HL-60/S4 (cell line): ENCODE results near the gene COX5A.

Source experiments
- in situ Hi-C: fragments of 300-500 bp; cut with MboI; formaldehyde crosslinking; loops from 2 replicates; pipeline ENCODE4 v1.14.3; 2022; ENCODE audit warnings: low sequenced_read_pairs

Gene COX5A

DNA sequence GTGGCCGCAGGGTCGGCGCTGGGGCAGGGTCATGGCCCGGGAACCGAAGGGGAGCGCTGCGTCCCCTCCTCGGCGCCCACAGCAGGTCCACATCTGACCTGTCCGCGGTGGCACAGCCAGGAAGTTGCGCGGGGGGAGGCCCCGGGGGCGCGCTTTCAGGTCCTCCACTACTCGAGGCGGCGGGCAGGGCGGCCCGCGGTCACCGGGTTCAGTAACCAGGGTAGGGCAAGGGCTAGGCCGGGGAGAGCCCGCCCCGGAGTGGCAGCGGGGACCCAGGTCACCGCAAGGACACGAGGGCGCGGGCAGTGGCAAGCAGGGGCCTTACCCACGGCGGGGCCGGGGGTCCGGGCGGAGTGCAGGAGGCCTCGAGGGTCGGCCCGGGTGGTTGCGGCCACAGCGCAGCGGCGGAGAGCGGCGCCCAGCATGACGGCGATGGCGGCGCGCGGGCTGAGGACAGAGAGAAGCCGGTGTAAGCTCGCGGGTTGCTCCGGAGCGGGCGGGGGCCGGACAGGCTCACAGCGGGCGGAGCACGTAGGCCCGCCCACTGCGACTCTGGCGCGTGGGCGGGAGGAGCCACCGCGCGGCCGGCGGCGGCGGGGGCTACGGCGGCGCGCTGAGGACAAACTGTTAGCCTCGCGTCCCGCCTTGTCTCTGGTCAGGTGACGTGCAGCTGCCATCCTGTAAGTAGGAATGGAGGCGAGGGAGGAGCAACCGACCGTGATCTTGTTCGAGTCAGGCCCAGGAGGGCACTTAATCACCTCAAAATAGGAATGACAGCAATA is at the start of gene COX5A:
TSS of gene COX5A (minus strand) at position 484 of the 782 bp plus-strand sequence. CDS start at position 425, 59 bp downstream.
- in situ Hi-C loops, result no loop called here

DNA sequence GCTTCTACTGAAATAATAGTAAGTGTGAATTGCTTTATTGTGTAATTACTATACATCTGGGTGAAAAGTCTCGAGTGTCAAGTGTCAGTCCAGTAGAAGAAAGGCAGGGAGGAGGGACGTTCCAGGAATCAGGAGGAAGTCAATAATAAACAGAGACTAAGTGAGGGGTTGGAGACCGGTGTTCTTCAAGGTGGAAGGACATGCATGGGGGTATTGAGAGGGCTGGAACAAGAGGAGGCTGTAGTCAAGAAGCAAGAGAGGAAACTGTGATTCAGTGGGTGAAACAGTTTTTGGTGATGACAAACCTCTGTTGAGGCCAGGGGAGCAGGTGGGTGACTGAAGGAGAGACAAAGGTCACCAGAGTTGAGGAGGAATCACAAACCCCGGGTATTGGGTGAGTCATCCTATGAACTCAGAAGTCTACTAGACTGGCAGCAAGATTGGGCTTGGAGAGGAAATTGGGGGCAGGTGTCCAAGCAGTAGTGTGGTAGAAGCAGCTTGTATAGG is 45.9 kb upstream of the COX5A start:
- in situ Hi-C loops, result no loop called here

DNA sequence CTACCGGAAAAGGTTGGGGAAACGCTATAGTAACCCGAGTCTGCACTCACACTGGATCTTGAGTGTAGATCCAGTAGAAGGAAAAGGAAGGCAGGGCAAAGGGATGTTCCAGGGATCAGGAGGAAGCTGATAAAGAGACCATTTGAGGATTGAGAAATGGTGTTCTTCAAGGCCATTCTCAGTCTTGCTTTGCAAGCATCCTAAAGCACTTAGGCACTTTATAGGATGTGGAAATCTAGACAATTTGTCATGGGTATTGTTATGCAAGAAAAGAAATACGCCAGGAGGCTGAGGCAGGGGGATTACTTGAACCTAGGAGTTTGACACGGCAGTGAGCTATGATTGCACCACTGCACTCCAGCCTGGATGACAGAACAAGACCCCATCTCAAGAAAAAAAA is 44.3 kb upstream of the COX5A start:
- in situ Hi-C loops, result no loop called here

DNA sequence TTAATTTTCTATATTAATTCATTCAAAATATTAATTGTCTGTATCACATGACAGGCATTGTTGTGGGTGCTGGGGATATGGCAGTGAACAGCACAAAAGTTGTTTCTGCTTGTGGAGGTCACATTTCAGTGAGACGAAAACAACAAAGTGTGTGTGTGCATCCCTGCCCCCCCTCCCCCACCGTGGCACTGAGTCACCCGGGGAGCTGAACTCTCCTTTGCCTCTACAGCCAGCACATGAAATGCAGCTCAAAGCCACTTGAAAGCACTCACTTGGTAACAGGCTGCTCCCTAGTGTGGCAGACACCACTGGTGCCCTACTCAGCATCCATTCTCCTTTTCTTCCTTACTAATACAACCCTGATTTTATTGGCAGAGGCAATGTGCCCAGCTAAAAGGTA is 40.6 kb upstream of the COX5A start:
- in situ Hi-C loops, result no loop called here

DNA sequence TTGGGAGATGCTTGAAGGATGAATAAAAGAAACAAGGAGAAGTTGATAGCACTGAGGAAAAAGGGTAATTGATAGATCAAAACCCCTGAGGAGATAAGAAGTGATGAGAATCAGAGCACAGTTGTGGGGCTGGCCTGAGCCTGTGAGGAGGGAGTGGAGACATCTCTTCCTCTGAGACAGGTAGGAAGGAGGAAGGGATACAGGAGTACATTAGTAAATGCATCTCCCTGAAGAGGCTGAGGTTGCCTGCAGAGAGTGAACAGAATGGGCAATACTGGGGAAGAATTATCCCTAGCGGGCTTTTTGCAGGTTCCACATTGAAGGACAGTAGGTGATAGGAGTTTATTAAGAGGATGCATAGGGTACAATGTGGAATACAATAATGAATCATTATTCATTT is 40.2 kb upstream of the COX5A start:
- in situ Hi-C loops, result no loop called here

DNA sequence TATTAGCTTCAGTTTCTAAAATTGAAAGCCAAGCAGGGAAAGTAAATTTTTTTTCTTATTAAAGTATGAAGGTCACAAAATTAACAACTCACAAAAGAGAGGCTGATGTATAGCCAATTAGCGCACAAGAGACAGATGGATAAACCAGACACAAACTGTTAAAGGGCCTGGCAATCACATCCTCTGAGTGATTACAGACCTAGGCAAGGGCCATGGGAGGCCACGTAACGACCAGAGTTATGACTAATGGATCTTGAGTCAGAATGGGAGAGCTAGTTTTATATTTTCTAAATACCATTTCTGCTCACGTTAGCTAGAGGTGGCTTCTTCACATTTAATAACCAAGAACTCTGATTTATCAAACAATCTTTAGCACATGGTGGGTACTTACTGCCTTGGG is 39.7 kb upstream of the COX5A start:
- in situ Hi-C loops, result no loop called here

DNA sequence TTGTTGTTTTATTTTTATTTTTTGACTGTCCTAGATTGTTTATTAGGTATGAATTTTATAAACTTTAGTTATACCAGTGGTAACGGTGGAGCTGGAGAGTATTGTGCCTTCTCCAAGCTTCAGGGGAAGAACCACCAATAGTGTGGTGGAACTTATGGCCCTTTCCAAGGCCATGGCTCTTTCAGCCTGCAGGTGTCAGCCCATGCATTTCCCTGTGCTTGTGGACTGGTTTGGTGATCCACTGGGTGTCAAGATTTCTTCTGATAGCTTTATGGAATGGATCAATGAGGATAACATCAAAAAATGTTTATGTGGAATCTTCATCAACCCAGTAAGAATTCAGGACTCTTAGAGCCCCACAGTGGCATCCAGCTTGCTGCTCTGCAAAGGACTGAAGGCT is 38.3 kb upstream of the COX5A start:
- in situ Hi-C loops, result no loop called here

DNA sequence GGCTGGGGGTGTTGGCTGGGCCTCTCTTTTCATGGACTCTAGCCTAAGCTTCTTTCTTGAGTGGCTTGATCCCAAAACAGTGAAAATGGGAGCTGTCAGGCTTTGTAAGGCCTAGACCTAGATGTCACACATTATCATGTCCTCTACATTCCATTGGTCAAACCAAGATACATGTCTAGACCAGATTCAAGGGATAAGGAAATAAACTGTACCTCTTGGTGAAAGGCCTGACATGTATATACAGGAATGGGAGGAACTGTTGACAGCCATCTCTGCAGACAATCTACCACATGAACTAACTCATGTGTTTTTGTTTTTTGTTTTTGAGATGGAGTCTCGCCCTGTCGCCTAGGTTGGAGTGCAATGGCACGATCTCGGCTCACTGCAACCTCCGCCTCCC is 29.8 kb upstream of the COX5A start:
- in situ Hi-C loops, result loop anchor here (25.0 kb wide), 1 partner anchor 580 kb away; no protein-coding TSS in a partner anchor

DNA sequence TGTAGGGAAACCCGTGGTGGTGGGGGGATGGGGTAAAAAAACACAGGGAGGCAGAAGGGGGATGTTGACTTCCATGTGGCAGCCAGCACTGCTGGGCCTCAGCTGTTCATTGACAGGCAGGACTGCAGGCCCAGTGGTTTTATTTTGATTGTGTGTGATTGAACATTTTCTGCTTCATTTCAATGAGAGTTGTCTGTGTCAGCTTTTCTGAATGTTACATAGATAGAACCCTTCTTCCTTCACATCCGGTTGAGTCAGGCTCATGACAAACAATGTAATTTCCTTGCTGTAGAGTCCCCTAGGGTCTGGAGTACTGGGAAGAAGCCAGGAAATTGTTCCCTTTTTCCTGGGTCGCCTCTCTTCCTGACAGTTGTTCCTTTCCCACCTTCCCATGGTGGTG is 26.9 kb upstream of the COX5A start:
- in situ Hi-C loops, result loop anchor here (25.0 kb wide), 1 partner anchor 577 kb away; no protein-coding TSS in a partner anchor

DNA sequence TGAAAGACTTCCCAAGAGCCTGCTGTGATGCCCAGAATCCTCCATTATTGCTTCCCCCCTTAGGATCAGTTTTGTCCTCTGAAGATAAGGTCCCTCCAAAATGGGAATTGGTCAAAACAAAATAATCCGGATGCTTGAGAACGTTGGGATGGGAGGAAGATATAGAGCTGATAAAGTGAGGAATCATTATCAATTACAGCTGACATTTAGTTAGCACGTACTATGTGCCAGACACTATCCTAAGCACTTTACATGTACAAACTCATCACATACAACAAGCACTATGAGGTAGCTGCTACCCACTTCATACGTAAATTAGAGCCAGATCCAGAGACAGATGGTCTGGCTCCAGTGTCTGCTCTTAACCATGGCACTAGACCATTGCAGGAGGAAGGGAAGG is 25.3 kb upstream of the COX5A start:
- in situ Hi-C loops, result loop anchor here (25.0 kb wide), 1 partner anchor 576 kb away; no protein-coding TSS in a partner anchor

DNA sequence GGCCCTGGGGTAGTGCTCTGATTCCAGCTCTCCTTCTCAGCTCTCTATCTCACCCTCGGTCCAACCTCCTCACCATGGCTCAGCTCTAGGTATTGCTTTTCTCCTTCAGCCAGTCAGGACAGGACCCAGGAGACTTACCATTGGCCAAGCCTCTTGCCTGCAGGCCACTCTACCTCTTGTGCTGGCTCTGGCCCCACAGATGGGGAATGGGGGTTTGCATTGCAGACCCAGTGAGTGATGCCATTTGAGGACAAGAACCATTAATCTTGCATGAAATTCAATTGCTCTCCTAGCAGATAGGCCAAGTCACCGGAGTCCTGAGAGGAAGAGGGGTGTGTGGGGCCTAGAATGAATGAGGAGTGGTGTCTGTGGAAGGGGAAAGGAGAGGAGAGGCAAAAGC is 24.8 kb upstream of the COX5A start:
- in situ Hi-C loops, result loop anchor here (25.0 kb wide), 1 partner anchor 575 kb away; no protein-coding TSS in a partner anchor

DNA sequence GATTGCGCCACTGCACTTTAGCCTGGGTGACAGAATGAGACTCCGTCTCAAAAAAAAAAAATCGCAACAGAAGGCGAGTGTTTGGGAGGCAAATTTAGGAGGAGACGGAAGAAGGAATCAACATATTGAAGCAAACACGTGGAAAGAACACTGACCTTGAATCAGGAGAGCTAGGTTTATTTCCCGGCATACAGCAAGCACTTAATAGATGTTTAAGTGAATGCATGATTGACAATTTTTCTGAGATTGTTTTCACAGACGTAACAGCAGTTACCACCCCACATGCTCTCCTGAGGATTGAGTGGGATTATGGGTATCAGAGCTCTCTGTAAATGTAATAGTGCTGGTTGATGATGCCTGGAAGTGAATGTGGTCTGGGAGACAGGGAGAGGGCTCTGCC is 24.3 kb upstream of the COX5A start:
- in situ Hi-C loops, result loop anchor here (25.0 kb wide), 1 partner anchor 575 kb away; no protein-coding TSS in a partner anchor

DNA sequence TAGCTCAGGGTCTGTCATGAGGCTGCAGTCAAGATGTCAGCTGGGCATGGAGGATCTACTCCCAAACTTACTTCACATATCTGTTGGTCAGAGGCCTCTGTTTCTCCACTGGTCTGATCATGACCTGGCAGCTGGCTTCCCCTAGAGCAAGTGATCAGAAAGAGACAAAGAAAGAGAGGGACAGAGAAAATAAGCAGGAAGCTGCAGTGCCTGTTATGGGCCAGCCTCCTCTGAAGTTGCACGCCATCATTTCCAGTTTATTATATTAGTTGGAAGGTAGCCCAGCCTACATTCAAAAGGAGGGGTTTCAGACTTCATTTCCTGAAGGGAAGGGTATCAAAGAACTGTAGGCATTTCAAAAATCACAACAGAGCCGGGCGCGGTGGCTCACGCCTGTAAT is 23.7 kb upstream of the COX5A start:
- in situ Hi-C loops, result loop anchor here (25.0 kb wide), 1 partner anchor 574 kb away; no protein-coding TSS in a partner anchor

DNA sequence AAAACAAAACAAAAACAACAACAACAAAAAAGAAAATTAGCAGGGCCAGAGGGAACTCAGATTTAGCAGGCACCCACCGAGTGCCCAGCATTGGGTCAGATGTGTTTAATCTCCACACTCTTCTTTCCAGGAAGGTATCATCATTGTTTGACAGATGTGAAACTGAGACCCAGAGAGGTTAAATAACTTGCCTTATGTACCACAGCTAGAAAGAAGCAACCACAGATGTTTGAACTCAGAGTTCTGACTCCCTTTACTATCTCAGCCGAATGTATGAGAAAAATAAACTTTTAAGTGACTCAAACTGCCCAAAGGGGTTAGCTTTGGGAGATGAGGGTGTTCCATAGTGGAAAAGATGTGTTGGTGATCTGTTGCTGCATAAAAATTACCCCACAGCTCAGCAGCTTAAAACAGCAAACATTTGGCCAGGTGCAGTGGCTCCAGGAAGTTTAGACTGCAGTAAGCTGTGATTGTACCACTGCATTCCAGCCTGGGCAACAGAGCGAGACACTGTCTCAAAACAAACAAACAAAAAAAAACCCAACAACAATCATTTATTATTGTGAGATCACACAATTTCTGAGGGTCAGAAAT is 23.2 kb upstream of the COX5A start:
- in situ Hi-C loops, result loop anchor here (25.0 kb wide), 1 partner anchor 574 kb away; no protein-coding TSS in a partner anchor

DNA sequence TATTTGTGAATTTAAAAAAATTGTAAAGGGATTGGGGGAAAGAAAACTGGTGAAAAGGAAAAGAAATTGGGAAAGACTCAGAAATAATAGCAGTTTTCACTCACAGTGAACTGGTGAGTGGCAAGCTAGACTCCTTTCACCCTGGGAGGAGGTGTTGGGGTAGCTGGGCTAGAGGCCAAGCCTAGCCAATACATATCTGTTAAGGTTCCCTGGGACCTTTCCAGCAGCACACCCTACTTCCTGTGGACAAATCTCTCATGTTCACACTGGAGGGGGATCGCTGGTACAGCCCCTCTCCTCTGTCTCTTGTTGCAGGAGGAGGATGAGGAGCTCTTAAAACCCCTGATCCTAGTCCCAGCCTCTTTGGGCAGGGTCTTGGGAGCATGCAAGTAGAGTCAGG is 22.4 kb upstream of the COX5A start:
- in situ Hi-C loops, result loop anchor here (25.0 kb wide), 1 partner anchor 573 kb away; no protein-coding TSS in a partner anchor

DNA sequence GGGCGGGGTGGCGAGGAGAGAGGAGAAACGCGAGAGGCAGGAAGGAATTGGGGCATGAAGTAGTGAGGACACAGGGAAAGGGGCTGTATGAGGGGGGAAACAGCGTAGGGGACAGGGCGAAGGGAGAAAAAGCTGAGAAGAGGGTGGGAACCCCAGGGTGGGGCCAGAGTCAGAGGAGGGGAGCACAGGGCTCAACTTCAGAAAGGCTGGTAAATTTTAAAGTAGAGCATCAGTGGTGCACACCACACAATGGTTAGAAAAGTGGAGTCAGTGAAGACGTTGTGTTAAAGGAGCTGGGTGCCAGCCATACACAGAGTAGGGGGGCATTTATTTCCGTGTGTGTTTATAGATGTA is 21.7 kb upstream of the COX5A start:
- in situ Hi-C loops, result loop anchor here (25.0 kb wide), 1 partner anchor 572 kb away; no protein-coding TSS in a partner anchor

DNA sequence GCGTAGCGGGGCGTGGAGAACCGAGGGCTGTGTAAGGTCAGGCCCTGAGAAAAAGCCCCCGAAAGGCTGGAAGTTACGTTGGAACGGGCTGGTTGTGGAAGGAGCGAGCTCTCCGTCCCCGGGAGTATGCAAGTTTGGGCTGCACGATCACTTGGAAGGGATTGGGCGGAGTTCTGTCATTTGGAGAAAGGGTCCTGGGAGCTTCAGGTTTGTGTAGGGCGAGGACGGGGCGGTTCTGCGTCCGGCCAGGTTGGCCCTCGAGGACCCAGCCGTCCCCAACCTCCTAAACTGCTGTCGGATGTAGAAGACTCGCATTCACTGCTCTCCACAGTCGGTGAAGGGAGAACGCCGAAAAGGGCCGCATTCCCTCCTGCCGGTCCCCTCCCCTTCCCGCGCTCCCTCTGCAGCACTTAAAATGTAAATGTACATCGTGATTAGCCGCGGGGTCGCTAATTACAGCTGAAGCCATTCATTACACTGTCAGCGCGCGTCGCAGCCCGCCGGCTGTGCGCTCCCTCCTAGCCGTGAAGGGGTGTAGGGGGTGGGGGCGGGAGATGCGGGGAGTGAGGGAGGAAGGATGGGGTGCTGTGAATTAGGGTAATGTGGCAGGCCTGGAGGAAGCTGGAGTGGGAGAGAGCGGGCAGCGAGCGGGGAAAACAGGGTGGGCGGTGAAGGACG is 21.2 kb upstream of the COX5A start:
- in situ Hi-C loops, result loop anchor here (25.0 kb wide), 1 partner anchor 572 kb away; no protein-coding TSS in a partner anchor

DNA sequence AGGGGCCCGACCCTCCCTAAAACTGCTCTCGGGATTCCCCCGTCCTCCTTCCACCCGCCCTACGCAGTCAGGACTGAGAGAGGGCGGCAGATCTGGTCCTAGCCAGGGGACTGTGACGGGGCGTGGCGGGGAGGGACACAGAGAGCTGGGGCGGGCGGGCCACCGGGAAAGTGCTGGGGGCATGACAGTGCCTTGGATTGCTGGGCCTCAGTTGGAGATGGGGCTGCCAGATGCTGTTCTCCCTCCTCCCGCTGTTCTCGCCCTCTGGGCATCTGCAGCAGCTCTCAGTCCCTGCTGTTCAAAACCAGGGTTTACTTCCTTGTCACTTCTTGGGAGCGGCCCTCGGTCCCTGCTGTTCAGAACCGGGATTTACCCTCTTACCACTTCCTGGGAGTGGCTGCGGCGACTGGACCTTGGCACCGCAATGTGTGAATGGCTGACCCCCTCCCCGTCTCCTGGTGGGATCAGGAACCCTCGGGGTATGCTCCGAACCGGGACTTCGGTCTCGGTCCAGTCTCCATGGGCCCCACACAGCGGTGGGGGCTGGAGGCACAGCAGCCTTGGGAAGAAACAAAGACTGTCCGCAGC is 20.5 kb upstream of the COX5A start:
- in situ Hi-C loops, result loop anchor here (25.0 kb wide), 1 partner anchor 571 kb away; no protein-coding TSS in a partner anchor

DNA sequence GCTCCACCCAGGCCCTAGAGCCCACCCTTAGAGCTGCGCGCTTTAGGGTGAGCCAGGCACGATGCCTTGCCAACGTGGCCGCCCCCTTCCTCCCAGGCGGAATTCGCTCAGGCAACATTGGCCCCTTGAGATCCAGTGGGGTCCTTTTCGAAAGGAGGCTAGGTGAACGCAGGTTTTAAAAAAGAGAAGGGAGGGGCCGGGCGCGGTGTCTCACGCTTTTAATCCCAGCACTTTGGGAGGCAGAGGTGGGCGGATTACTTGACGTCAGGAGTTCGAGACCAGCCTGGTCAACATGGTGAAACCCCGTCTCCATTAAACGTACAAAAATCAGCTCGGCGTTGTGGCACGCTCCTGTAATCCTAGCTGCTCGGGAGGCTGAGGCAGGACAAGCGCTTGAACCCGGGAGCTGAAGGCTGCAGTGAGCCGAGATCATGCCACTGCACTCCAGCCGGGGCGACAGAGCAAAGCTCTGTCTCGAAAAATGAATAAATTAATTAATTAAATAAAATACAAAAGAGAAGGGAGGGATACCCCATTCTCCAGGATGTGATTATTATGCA is 19.7 kb upstream of the COX5A start:
- in situ Hi-C loops, result loop anchor here (25.0 kb wide), 1 partner anchor 570 kb away; no protein-coding TSS in a partner anchor
